Lower lobe of right lung (tissue), 2 donors: ENCODE data around the gene CXADR. TPM values are rescaled to one million over a fixed set of nuclear protein-coding genes. Genes with fewer than 3 reads are reported as not detected.

ENCODE experiments used
- ATAC-seq, 2 donors: fragments of 200-7000 bp; cut with Tn5 transposase; one replicate each; pipeline ENCODE4 v1.9.1; 2020 to 2022; ENCODE audit warnings: mild to moderate bottlenecking in 2 of 2, moderate library complexity in 2 of 2
- DNase-seq: peaks from one replicate; pipeline ENCODE4 v3.0.0-alpha.2; 2020
- H3K27ac ChIP-seq: fragments of 200-600 bp; one replicate; pipeline ENCODE4 v1.8.0; 2022
- H3K27me3 ChIP-seq: fragments of 200-600 bp; one replicate; pipeline ENCODE4 v1.8.0; 2022; ENCODE audit warnings: low read depth
- H3K36me3 ChIP-seq: fragments of 200-600 bp; one replicate; pipeline ENCODE4 v1.8.0; 2022; ENCODE audit warnings: mild to moderate bottlenecking
- H3K4me1 ChIP-seq: fragments of 200-600 bp; one replicate; pipeline ENCODE4 v1.8.0; 2022
- H3K4me3 ChIP-seq: fragments of 200-600 bp; one replicate; pipeline ENCODE4 v1.8.0; 2022; ENCODE audit warnings: mild to moderate bottlenecking
- H3K9me3 ChIP-seq: fragments of 200-600 bp; one replicate; pipeline ENCODE4 v1.8.0; 2022
- CTCF ChIP-seq: fragments of 200-600 bp; IDR thresholded peaks from one replicate; pipeline ENCODE4 v1.8.0; 2022; ENCODE audit warnings: antibody characterized with exemption, mild to moderate bottlenecking
- intact Hi-C: fragments of 100-400 bp; cut with DNase I; formaldehyde crosslinking; loops from one replicate; pipeline ENCODE4 v1.11.0; 2022
- total RNA-seq: library from RNA; stranded (reverse); fragmentation: NEBNext Ultra II Directional; extraction: Animal tissue kit (Norgen Biotek cat#: 25700); gene quantifications from one replicate; pipeline ENCODE4 v1.2.1, GENCODE V29; 2021
- donor health status: DM: no; HTN: yes; CAD: no; lungs with severe emphysema.

CXADR gene
- total RNA-seq, 1 donor from 2014 or later: 26.6 TPM

DNA sequence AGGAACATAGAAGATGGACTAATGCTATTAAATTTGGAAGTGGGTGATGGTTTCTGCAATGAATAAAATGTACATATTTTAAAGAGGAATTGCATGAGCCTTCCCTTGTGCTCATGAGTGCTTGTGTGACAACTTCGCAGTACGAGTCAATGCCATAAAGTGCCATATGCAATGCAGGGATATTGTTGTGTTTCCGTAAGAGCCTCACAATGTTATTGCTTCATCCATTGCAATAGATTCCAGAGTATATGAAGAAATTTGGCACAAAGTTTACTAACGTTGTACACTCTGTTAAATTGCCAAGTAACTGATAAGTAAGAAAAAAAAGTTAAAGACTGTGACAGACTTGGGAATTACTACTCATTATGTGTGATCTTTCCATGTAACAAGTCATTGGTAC lies 77.6 kb downstream of the CXADR start:
- intact Hi-C loops: no loop called here
- Histone ChIP-seq H3K4me1 (no peaks in the 10 kb centered on the region), H3K36me3 (peaks cover 32% of the 10 kb centered on the region), H3K27ac (no peak overlapping the region), H3K4me3 (no peak overlapping the region), H3K27me3 (no peaks in the 10 kb centered on the region), H3K9me3 (no peaks in the 10 kb centered on the region)
- no peak for DNase-seq
- ATAC-seq: peak in 1 of 2 donors; percentile 24
- no peak for TF ChIP-seq CTCF

GRCh38 chr21:17597680-17598079 lies 84.8 kb downstream of the CXADR start:
- ATAC-seq (no peak), DNase-seq (no peak)
- no peaks in the 10 kb centered on the region for H3K27me3 ChIP-seq
- no peak overlapping the region for H3K27ac ChIP-seq
- TF ChIP-seq CTCF: no peak
- no peak overlapping the region for H3K4me3 ChIP-seq
- no peaks in the 10 kb centered on the region for H3K9me3 ChIP-seq
- H3K4me1 ChIP-seq: no peaks in the 10 kb centered on the region
- peaks cover 93% of the 10 kb centered on the region for H3K36me3 ChIP-seq
- intact Hi-C loops: no loop called here

DNA sequence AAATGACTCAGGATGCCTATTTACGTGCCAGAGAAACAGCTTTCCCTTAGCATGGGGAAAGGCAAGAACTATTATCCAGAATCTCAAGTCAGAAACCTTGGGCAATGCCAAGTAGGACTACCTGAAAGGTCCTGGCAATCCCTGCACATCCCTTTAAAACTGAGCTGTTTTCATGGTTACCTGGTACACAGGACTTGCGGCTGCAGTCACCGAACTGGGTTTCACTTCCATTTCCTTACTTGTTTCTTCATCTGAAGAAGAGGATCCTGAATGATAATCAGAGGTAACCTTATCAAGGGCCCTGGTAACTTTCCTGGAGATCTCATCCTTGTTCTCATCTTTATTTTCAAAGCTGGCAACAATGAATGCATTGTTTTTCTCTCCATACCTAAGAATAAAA lies 85.6 kb downstream of the CXADR start:
- peaks cover 93% of the 10 kb centered on the region for H3K36me3 ChIP-seq

GRCh38 chr21:17602874-17603273 lies 90.0 kb downstream of the CXADR start:
- TF ChIP-seq CTCF: no peak
- Histone ChIP-seq H3K36me3 (peaks cover 88% of the 10 kb centered on the region), H3K27ac (no peak overlapping the region), H3K4me3 (no peak overlapping the region), H3K9me3 (no peaks in the 10 kb centered on the region), H3K27me3 (no peaks in the 10 kb centered on the region), H3K4me1 (no peaks in the 10 kb centered on the region)
- no peak for DNase-seq
- intact Hi-C loops: no loop called here
- no peak for ATAC-seq

More for the DNA sequence above, 85.6 kb downstream of the CXADR start:
- H3K4me1 ChIP-seq: no peaks in the 10 kb centered on the region
- intact Hi-C loops: no loop called here
- ATAC-seq (no peak), DNase-seq (no peak)
- no peaks in the 10 kb centered on the region for H3K27me3 ChIP-seq
- H3K9me3 ChIP-seq: no peaks in the 10 kb centered on the region
- no peak for TF ChIP-seq CTCF
- no peak overlapping the region for H3K27ac ChIP-seq
- H3K4me3 ChIP-seq: no peak overlapping the region

- H3K27me3 ChIP-seq: no peaks in the 10 kb centered on the region
- peaks cover 13% of the 10 kb centered on the region for H3K4me1 ChIP-seq
- H3K36me3 ChIP-seq: peaks cover 51% of the 10 kb centered on the region
- no peak for ATAC-seq
- H3K4me3 ChIP-seq: no peak overlapping the region
- intact Hi-C loops: no loop called here
- no peak overlapping the region for H3K27ac ChIP-seq
- no peak for DNase-seq
- no peak for TF ChIP-seq CTCF
- H3K9me3 ChIP-seq: no peaks in the 10 kb centered on the region
Measured at GRCh38 chr21:17607684-17608083, 94.8 kb downstream of the CXADR start.

GRCh38 chr21:17609681-17610080 lies 96.8 kb downstream of the CXADR start:
- no peak overlapping the region for H3K4me3 ChIP-seq
- no peak overlapping the region for H3K27ac ChIP-seq
- no peaks in the 10 kb centered on the region for H3K27me3 ChIP-seq
- H3K9me3 ChIP-seq: no peaks in the 10 kb centered on the region
- ATAC-seq (no peak), DNase-seq (no peak)
- H3K36me3 ChIP-seq: peaks cover 31% of the 10 kb centered on the region
- H3K4me1 ChIP-seq: peaks cover 25% of the 10 kb centered on the region
- intact Hi-C loops: no loop called here
- TF ChIP-seq CTCF: no peak
